GM12875 (cell line): ENCODE results near the gene SOD1.

Experiments
- H3K4me3 ChIP-seq: one replicate; pipeline ENCODE4 v1.5.1; 2011; ENCODE audit warnings: low read depth, low read length, control low read depth
- CTCF ChIP-seq: IDR thresholded peaks from 2 replicates; pipeline ENCODE4 v1.5.1; 2011; ENCODE audit warnings: low read depth, mild to moderate bottlenecking, control low read depth, inconsistent platforms, low read length, moderate library complexity, borderline replicate concordance; ENCODE audit not compliant: insufficient read depth

SOD1 gene

GRCh38 chr21:31683029-31683428 lies 23.5 kb downstream of the SOD1 start:
- H3K4me3 ChIP-seq: no peak overlapping the region
- no peak for TF ChIP-seq CTCF

GRCh38 chr21:31684918-31685317 lies 25.4 kb downstream of the SOD1 start:
- no peak for TF ChIP-seq CTCF
- no peak overlapping the region for H3K4me3 ChIP-seq

- no peak for TF ChIP-seq CTCF
Observed at GRCh38 chr21:31686272-31686915, 26.9 kb downstream of the SOD1 start.

GRCh38 chr21:31687108-31687507 lies 27.6 kb downstream of the SOD1 start:
- H3K4me3 ChIP-seq: no peak overlapping the region
- TF ChIP-seq CTCF: no peak

More at GRCh38 chr21:31686272-31686915, 26.9 kb downstream of the SOD1 start:
- no peak overlapping the region for H3K4me3 ChIP-seq

GRCh38 chr21:31688603-31689368 lies 29.3 kb downstream of the SOD1 start:
- no peak overlapping the region for H3K4me3 ChIP-seq
- no peak for TF ChIP-seq CTCF

- TF ChIP-seq CTCF: no peak
- H3K4me3 ChIP-seq: no peak overlapping the region
Observed at GRCh38 chr21:31693222-31693621, 33.7 kb downstream of the SOD1 start.

- no peak overlapping the region for H3K4me3 ChIP-seq
- no peak for TF ChIP-seq CTCF
Observed at GRCh38 chr21:31696424-31696823, 36.9 kb downstream of the SOD1 start.
